Measurements from ENCODE around the gene ITPR1. TPM values are rescaled to one million over a fixed set of nuclear protein-coding genes. Genes with fewer than 3 reads are reported as not detected.

The ITPR1 gene
- total and polyA plus RNA-seq, 4 donors = 9.3 to 43.7 (median 20.9) TPM

DNA sequence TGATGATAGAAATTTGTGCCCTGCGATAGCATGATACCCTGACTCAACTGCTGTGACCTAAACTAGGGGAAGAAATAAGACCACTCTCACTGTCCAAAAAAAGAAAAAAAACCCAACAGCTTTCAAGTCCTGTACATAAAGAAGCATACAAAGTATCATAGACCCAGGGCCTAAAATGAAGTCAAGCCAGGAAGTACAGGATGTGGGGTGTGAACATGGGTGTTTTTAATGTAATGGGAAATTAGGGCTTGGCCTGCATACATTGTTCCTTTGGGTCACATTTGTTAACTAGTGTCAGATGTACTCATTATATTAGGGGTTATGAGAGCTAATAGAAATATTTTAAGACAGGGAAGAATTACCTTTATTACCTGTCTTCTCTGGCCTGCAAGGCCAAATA lies 285.6 kb downstream of the ITPR1 start:
- no peak overlapping the region for H3K27ac ChIP-seq (ENCODE audit: low read depth, low read length)
- no peaks in the 10 kb centered on the region for H3K36me3 ChIP-seq (ENCODE audit: control insufficient read depth, insufficient read depth, low read length)
- no peak for DNase-seq (ENCODE audit: low read depth in 4 of 6, low spot score in 6 of 6)
- H3K27me3 ChIP-seq (ENCODE audit: control insufficient read depth, insufficient read depth, low read length) = no peaks in the 10 kb centered on the region
- H3K9me3 ChIP-seq (ENCODE audit: control insufficient read depth, insufficient read depth, low read length) = no peaks in the 10 kb centered on the region
- H3K4me3 ChIP-seq (ENCODE audit: low read depth, low read length) = no peak overlapping the region
- no peaks in the 10 kb centered on the region for H3K4me1 ChIP-seq (ENCODE audit: control insufficient read depth, insufficient read depth, low read length)
- WGBS (ENCODE audit: insufficient coverage) = no CpG with 5 or more reads among the region's 1 CpG

DNA sequence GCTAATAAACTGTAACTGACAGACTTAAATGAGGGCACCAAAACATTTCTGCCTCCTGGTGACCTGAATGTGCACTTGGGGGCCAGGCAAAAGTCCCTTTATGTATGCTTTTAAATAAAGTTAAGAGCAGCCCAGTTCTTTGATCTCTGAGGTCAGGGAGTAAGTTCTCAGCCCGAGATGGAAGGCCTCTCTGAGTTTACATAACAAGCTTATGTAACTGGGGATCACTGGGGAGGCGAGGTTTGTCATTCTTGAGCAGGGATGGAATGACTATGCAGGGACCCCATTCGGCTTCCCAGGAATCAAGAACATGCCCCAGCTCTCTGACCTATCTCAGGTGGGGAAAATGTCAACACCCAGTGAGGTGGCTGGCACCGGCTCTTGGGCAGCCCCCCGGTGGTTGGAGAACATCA lies 287.4 kb downstream of the ITPR1 start:
- no peaks in the 10 kb centered on the region for H3K27me3 ChIP-seq (ENCODE audit: control insufficient read depth, insufficient read depth, low read length)
- no peaks in the 10 kb centered on the region for H3K36me3 ChIP-seq (ENCODE audit: control insufficient read depth, insufficient read depth, low read length)
- no peak overlapping the region for H3K4me3 ChIP-seq (ENCODE audit: low read depth, low read length)
- no peaks in the 10 kb centered on the region for H3K9me3 ChIP-seq (ENCODE audit: control insufficient read depth, insufficient read depth, low read length)
- no peak overlapping the region for H3K27ac ChIP-seq (ENCODE audit: low read depth, low read length)
- DNase-seq (ENCODE audit: low read depth in 4 of 6, low spot score in 6 of 6) = no peak
- 78% methylated on average over 3 of the region's 5 CpGs for WGBS (ENCODE audit: insufficient coverage)
- H3K4me1 ChIP-seq (ENCODE audit: control insufficient read depth, insufficient read depth, low read length) = no peaks in the 10 kb centered on the region

DNA sequence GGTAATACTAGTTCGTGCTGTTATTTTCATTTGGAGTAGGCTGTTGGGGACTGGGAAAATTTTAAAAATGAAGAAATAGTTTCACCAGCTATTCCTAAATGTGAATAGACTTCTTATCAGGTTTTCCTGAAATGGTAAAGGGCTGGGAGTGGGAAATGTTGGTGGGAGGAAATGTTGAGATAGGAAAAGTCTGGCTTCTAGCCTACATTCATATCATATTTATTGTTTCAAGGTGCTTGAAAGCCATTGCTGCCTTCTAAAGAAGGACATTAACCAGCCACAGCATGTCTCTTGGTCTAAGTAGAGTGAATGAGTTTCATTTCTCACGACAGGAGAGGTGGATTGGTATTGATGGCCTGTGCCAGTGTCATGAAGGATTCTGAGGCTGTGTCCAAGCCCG lies 288.9 kb downstream of the ITPR1 start:
- H3K4me1 ChIP-seq (ENCODE audit: control insufficient read depth, insufficient read depth, low read length) = no peaks in the 10 kb centered on the region
- H3K36me3 ChIP-seq (ENCODE audit: control insufficient read depth, insufficient read depth, low read length) = no peaks in the 10 kb centered on the region
- no peak for DNase-seq (ENCODE audit: low read depth in 4 of 6, low spot score in 6 of 6)
- no peaks in the 10 kb centered on the region for H3K27me3 ChIP-seq (ENCODE audit: control insufficient read depth, insufficient read depth, low read length)
- H3K27ac ChIP-seq (ENCODE audit: low read depth, low read length) = no peak overlapping the region
- 65% methylated on average over 2 of the region's 3 CpGs for WGBS (ENCODE audit: insufficient coverage)
- no peak overlapping the region for H3K4me3 ChIP-seq (ENCODE audit: low read depth, low read length)
- H3K9me3 ChIP-seq (ENCODE audit: control insufficient read depth, insufficient read depth, low read length) = no peaks in the 10 kb centered on the region

DNA sequence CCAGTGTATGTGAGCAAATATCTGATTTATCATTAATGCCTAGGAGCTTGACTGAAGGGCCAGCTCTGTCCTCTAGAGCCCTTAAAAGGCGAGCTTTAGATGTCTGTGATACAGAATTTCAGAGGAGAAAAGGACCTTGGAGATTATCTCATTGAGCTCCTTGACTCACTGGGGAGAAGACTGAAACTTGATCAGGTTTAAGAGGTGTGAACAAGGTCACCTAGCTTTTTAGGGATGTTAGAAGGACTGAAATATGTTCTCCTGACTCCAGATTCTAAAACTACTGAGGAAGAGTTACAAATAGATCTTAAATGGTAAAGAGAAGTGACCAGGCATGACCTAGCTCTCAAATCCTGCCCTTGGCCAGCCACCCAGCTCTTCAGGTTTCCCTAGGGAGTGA lies 292.4 kb downstream of the ITPR1 start:
- H3K27me3 ChIP-seq (ENCODE audit: control insufficient read depth, insufficient read depth, low read length) = no peaks in the 10 kb centered on the region
- WGBS (ENCODE audit: insufficient coverage) = 100% methylated on average over 1 of the region's 1 CpG
- no peak overlapping the region for H3K4me3 ChIP-seq (ENCODE audit: low read depth, low read length)
- H3K27ac ChIP-seq (ENCODE audit: low read depth, low read length) = no peak overlapping the region
- H3K36me3 ChIP-seq (ENCODE audit: control insufficient read depth, insufficient read depth, low read length) = peaks cover 3% of the 10 kb centered on the region
- no peaks in the 10 kb centered on the region for H3K9me3 ChIP-seq (ENCODE audit: control insufficient read depth, insufficient read depth, low read length)
- DNase-seq (ENCODE audit: low read depth in 4 of 6, low spot score in 6 of 6) = no peak
- H3K4me1 ChIP-seq (ENCODE audit: control insufficient read depth, insufficient read depth, low read length) = no peaks in the 10 kb centered on the region

DNA sequence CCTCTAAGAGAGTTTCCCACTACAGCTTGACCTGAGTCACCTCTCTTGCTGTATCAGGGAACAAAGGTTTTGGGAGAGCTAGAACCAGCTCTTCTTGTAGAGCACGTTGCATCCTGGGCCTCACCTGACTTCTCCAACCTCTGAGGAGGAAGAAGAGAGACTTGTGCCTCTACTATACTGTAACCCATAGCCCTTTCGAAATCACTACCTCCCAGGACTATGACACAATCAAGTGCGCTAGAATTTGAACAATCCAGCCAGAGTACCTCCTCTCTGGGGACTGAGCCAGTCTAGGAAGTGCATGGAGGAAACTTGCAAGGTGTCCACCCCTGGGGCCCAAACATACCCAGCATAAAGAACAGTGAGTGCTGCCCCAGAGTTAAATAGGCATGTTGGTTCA lies 293.3 kb downstream of the ITPR1 start:
- Histone ChIP-seq H3K4me3 (ENCODE audit: low read depth, low read length) (no peak overlapping the region), H3K36me3 (ENCODE audit: control insufficient read depth, insufficient read depth, low read length) (peaks cover 3% of the 10 kb centered on the region), H3K27me3 (ENCODE audit: control insufficient read depth, insufficient read depth, low read length) (no peaks in the 10 kb centered on the region), H3K4me1 (ENCODE audit: control insufficient read depth, insufficient read depth, low read length) (no peaks in the 10 kb centered on the region), H3K27ac (ENCODE audit: low read depth, low read length) (no peak overlapping the region), H3K9me3 (ENCODE audit: control insufficient read depth, insufficient read depth, low read length) (no peaks in the 10 kb centered on the region)
- WGBS (ENCODE audit: insufficient coverage) = 100% methylated on average over 1 of the region's 3 CpGs
- no peak for DNase-seq (ENCODE audit: low read depth in 4 of 6, low spot score in 6 of 6)

DNA sequence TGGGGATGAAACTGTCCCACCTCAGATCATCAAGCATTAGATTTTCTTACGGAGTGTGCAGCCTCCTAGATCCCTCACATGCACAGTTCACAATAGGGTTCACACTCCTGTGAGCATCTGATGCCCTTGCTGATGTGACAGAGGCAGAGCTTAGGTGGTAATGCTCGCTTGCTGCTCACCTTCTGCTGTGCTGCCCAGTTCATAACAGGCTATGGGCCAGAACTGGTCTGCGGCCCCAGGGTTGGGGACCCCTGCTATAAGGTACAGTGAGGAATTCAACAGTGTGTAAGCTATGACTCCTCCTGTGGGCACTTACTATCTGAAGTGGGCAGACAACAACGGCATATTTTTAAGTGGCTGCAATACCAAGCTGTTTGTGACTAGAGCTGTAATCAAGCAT lies 298.2 kb downstream of the ITPR1 start:
- no peak for DNase-seq (ENCODE audit: low read depth in 4 of 6, low spot score in 6 of 6)
- Histone ChIP-seq H3K27ac (ENCODE audit: low read depth, low read length) (no peak overlapping the region), H3K4me3 (ENCODE audit: low read depth, low read length) (no peak overlapping the region), H3K9me3 (ENCODE audit: control insufficient read depth, insufficient read depth, low read length) (no peaks in the 10 kb centered on the region), H3K36me3 (ENCODE audit: control insufficient read depth, insufficient read depth, low read length) (peaks cover 3% of the 10 kb centered on the region), H3K27me3 (ENCODE audit: control insufficient read depth, insufficient read depth, low read length) (no peaks in the 10 kb centered on the region), H3K4me1 (ENCODE audit: control insufficient read depth, insufficient read depth, low read length) (no peaks in the 10 kb centered on the region)
- 100% methylated on average over 4 of the region's 4 CpGs for WGBS (ENCODE audit: insufficient coverage)

DNA sequence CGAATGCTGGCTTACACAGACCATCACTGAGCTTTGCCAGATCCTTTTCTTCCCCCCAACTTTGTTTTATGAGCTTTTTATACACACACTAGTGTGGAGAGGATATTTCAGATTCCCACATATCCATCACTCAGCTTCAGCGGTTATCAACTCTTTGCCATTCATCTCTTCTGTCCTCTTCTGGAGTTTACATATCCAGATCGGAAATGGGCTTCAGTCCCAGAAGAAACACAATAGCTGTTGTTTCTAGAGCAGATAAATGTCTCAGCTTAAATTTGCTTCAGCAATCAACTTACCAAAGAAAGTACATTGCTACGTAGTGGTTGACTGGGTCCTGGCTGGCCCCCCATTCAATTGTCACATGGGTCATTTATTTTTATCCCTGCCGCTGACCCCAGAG lies 300.2 kb downstream of the ITPR1 start:
- 75% methylated on average over 2 of the region's 5 CpGs for WGBS (ENCODE audit: insufficient coverage)
- no peak overlapping the region for H3K27ac ChIP-seq (ENCODE audit: low read depth, low read length)
- no peaks in the 10 kb centered on the region for H3K4me1 ChIP-seq (ENCODE audit: control insufficient read depth, insufficient read depth, low read length)
- H3K9me3 ChIP-seq (ENCODE audit: control insufficient read depth, insufficient read depth, low read length) = no peaks in the 10 kb centered on the region
- no peak for DNase-seq (ENCODE audit: low read depth in 4 of 6, low spot score in 6 of 6)
- H3K27me3 ChIP-seq (ENCODE audit: control insufficient read depth, insufficient read depth, low read length) = no peaks in the 10 kb centered on the region
- H3K36me3 ChIP-seq (ENCODE audit: control insufficient read depth, insufficient read depth, low read length) = peaks cover 3% of the 10 kb centered on the region
- no peak overlapping the region for H3K4me3 ChIP-seq (ENCODE audit: low read depth, low read length)

DNA sequence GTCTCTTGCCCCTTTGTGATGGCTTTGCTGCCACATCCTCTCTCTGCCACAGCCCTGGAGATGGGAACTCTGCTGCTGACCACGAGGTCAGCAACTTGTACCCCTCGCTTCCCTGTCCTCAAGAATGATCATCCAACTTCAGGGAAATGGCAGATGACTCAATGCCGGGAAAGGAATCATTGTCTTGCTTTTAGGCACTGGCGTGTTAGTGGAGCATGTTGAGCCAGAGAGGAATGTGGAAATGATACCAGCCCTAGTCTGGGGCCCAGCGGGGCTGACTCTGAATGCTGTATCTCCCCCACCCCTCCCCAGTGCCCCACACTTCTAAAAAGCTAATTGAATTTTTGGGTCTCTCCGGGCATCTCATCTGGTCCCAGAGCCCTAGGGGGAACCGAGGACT lies 301.2 kb downstream of the ITPR1 start:
- 100% methylated on average over 3 of the region's 7 CpGs for WGBS (ENCODE audit: insufficient coverage)
- Histone ChIP-seq H3K9me3 (ENCODE audit: control insufficient read depth, insufficient read depth, low read length) (no peaks in the 10 kb centered on the region), H3K27ac (ENCODE audit: low read depth, low read length) (no peak overlapping the region), H3K27me3 (ENCODE audit: control insufficient read depth, insufficient read depth, low read length) (no peaks in the 10 kb centered on the region), H3K4me3 (ENCODE audit: low read depth, low read length) (no peak overlapping the region), H3K4me1 (ENCODE audit: control insufficient read depth, insufficient read depth, low read length) (no peaks in the 10 kb centered on the region), H3K36me3 (ENCODE audit: control insufficient read depth, insufficient read depth, low read length) (no peaks in the 10 kb centered on the region)
- DNase-seq (ENCODE audit: low read depth in 4 of 6, low spot score in 6 of 6) = no peak

DNA sequence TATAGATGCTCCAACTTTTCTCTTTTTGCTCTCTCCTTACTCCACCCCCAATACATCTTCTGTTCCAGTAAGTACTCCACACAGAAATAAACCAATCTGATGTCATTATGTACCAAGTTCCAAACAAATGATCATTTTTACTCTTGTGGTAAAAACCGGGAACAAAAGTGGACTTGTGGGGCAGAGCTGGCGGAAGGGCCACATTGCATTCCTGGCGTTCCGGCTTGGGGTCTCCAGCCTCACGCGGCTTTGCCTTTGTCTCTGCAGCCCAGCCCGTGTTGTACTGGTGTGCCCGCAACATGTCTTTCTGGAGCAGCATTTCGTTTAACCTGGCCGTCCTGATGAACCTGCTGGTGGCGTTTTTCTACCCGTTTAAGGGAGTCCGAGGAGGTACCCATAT lies 301.6 kb downstream of the ITPR1 start:
- Histone ChIP-seq H3K4me3 (ENCODE audit: low read depth, low read length) (no peak overlapping the region), H3K9me3 (ENCODE audit: control insufficient read depth, insufficient read depth, low read length) (no peaks in the 10 kb centered on the region), H3K4me1 (ENCODE audit: control insufficient read depth, insufficient read depth, low read length) (no peaks in the 10 kb centered on the region), H3K27ac (ENCODE audit: low read depth, low read length) (no peak overlapping the region), H3K27me3 (ENCODE audit: control insufficient read depth, insufficient read depth, low read length) (no peaks in the 10 kb centered on the region), H3K36me3 (ENCODE audit: control insufficient read depth, insufficient read depth, low read length) (no peaks in the 10 kb centered on the region)
- WGBS (ENCODE audit: insufficient coverage) = over 99% methylated on average over 11 of the region's 13 CpGs
- no peak for DNase-seq (ENCODE audit: low read depth in 4 of 6, low spot score in 6 of 6)

DNA sequence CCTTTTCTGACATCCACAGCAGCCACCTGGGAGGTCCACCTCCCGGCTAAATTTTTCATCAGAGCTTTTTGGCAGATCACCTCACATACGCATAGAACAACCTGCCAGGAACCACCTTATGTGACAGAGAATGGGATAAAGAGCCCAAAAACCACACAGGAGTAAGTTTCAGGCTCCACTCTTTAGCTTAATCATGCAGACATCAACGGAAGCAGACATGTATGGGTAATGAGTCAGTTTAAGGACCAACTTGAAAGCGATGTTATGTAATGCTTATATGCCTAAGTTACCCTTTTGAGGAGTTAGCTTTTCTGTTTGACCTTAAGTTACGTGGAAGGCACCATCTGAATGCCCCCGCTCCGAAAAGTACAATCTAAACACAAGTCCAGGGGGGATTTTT lies 302.8 kb downstream of the ITPR1 start:
- 100% methylated on average over 2 of the region's 7 CpGs for WGBS (ENCODE audit: insufficient coverage)

More for the DNA sequence above, 302.8 kb downstream of the ITPR1 start:
- DNase-seq (ENCODE audit: low read depth in 4 of 6, low spot score in 6 of 6) = no peak
- Histone ChIP-seq H3K4me3 (ENCODE audit: low read depth, low read length) (no peak overlapping the region), H3K9me3 (ENCODE audit: control insufficient read depth, insufficient read depth, low read length) (no peaks in the 10 kb centered on the region), H3K27me3 (ENCODE audit: control insufficient read depth, insufficient read depth, low read length) (no peaks in the 10 kb centered on the region), H3K4me1 (ENCODE audit: control insufficient read depth, insufficient read depth, low read length) (no peaks in the 10 kb centered on the region), H3K36me3 (ENCODE audit: control insufficient read depth, insufficient read depth, low read length) (no peaks in the 10 kb centered on the region), H3K27ac (ENCODE audit: low read depth, low read length) (no peak overlapping the region)
